ENCODE data around the gene PHEX. TPM values are rescaled to one million over a fixed set of nuclear protein-coding genes. Genes with fewer than 3 reads are reported as not detected.

PHEX gene
- total and polyA plus RNA-seq, 2 donors = 0.10 to 0.53 TPM

DNA sequence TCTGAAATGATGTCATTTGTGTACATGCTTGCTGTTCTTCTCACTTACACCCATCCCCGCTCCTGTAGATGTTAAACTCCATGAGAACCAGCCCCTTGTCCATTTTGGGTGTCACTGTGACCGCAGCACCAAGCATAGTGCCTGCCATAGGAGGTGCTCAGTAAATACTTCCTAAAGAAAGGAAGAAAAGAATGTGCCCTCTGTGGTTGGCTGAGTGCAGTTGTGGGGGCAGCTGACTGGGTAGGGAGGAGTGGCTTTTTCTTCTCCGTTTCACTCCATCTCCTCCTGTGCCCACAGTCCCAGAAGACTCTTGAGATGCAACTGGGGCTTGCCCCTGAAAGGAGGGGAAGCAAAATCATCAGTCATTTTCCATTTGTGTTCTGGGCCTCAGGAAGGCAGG lies 25.5 kb downstream of the PHEX start:
- Histone ChIP-seq H3K27ac (ENCODE audit: low read depth) (no peak overlapping the region), H3K36me3 (ENCODE audit: insufficient read depth) (no peaks in the 10 kb centered on the region), H3K4me1 (ENCODE audit: insufficient read depth) (no peaks in the 10 kb centered on the region), H3K4me3 (ENCODE audit: low read depth, low read length) (no peak overlapping the region)
- no peak for DNase-seq (ENCODE audit: extremely low spot score)
- WGBS = 87% methylated on average over 3 of the region's 3 CpGs

DNA sequence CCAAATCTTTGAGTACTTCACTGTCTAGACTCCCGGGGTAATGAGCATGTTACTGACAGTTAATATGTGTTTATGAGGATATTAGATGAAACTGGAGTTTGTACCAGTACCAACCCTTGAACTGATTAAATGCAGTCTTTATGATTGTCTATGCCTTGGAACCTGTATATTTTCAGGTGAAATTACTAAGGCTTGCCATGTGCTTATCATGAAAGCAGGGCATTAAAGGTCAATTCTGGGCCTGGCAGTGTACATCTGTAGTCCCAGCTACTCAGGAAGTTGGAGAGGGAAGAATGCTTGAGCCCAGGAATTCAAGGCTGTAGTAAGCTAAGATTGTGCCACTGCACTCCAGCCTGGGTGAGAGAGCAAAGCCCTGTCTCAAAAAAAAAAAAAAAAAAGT lies 27.6 kb downstream of the PHEX start:
- Histone ChIP-seq H3K36me3 (ENCODE audit: insufficient read depth) (no peaks in the 10 kb centered on the region), H3K4me1 (ENCODE audit: insufficient read depth) (no peaks in the 10 kb centered on the region), H3K4me3 (ENCODE audit: low read depth, low read length) (no peak overlapping the region), H3K27ac (ENCODE audit: low read depth) (no peak overlapping the region)
- no peak for DNase-seq (ENCODE audit: extremely low spot score)
- WGBS = 68% methylated on average over 1 of the region's 1 CpG

DNA sequence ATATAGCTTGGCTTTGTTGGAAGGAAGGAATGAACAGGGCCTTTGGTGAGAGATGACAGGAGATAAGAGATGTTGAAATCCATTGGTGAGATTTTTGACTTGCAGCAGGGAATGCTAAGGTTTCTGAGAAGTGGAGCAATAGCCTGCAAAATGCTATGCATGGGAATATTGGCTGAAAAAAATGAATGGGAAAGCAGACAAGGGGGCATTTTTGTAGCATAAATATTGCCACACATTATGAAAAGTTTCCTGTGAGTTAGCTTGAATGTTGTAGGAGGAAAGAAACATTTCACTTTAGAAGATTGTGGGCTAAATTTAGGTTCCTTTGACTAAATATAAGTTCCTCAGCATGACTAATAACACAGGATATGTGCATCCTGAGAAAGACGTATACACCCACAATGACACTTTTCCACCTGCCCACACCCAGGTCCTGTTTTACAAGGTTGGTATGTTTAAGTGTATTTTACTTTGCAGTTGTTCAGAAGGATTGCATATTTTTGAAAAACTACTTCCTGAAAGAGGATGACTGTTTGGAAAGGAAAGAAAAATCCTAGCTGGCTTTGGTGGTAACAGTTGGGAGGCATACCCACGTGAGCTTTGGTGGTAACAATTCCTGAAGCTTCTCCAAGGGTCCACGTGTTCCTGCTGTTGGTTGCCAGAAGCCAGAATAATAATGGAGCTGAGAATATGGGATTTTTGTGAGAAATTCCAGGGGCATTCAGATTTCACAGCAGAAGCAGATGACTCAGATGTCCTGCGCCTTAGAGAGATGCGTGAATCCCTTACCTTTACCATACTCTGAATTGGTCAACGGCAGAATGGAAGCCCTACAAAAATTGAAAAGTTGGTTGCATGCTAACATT lies 28.5 kb downstream of the PHEX start:
- DNase-seq (ENCODE audit: extremely low spot score) = no peak
- H3K36me3 ChIP-seq (ENCODE audit: insufficient read depth) = no peaks in the 10 kb centered on the region
- 76% methylated on average over 6 of the region's 6 CpGs for WGBS

DNA sequence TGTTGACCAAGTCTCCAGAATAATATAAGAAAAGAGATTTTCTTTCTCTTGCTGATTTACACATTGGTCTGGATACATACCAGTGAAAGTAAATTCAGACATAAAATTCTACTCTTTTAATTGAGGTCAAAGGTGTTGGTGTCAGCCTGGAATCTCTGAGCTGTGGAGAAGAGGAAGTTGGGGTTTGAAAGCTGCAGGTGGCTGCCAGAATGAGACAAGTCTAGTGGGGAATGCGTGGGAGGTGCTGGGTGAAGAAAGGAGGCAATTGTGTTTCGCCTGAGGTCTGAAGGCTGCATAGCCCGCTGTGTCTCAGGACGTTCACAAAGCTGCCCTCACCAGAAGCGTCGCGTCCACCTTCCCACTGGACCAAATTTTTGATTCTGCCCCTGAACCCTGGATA lies 31.2 kb downstream of the PHEX start:
- no peaks in the 10 kb centered on the region for H3K36me3 ChIP-seq (ENCODE audit: insufficient read depth)
- no peak for DNase-seq (ENCODE audit: extremely low spot score)
- no peak overlapping the region for H3K4me3 ChIP-seq (ENCODE audit: low read depth, low read length)
- 74% methylated on average over 7 of the region's 7 CpGs for WGBS
- no peaks in the 10 kb centered on the region for H3K4me1 ChIP-seq (ENCODE audit: insufficient read depth)
- no peak overlapping the region for H3K27ac ChIP-seq (ENCODE audit: low read depth)

More for the DNA sequence above, 28.5 kb downstream of the PHEX start:
- Histone ChIP-seq H3K4me1 (ENCODE audit: insufficient read depth) (no peaks in the 10 kb centered on the region), H3K27ac (ENCODE audit: low read depth) (no peak overlapping the region), H3K4me3 (ENCODE audit: low read depth, low read length) (no peak overlapping the region)

DNA sequence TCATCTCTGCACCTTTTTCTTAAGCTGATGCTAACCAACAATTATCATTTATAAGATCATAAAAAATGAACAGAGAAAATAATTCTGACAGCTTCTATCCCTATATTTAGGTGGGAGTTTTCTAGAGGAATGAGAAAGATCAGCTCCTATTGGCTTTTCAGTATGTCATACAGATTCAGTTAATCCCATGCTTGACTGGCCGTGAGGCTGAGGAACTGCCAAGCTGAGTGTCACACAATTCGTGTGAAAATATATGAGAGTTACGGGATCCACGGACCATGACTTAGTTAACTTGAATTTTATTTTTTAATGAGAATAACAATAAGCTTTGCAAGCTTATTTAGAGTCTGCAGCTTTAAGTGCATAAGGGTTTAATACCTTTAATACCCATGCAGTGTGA lies 37.5 kb downstream of the PHEX start:
- no peak for DNase-seq (ENCODE audit: extremely low spot score)
- WGBS = 86% methylated on average over 4 of the region's 4 CpGs
- no peak overlapping the region for H3K27ac ChIP-seq (ENCODE audit: low read depth)
- H3K36me3 ChIP-seq (ENCODE audit: insufficient read depth) = no peaks in the 10 kb centered on the region
- no peaks in the 10 kb centered on the region for H3K4me1 ChIP-seq (ENCODE audit: insufficient read depth)
- no peak overlapping the region for H3K4me3 ChIP-seq (ENCODE audit: low read depth, low read length)

DNA sequence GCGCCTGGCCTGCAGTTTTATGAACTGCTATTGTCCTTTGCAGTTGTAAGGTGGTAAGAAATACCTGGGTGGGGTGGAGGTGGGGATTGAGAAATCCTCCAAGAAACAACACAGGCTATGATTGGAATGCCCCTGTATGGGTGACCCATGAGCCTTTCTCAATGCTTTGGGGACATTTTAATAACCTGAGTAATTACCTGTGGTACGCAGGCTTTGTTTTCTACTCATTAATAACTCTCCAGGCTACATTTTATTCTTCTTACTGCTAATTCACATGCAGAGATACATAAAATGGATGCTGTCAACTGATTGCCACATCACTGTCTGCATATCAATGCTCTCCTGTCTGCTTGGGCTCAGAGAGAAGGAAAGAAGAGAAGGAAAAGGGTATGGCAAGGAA lies 41.8 kb downstream of the PHEX start:
- Histone ChIP-seq H3K36me3 (ENCODE audit: insufficient read depth) (no peaks in the 10 kb centered on the region), H3K4me1 (ENCODE audit: insufficient read depth) (no peaks in the 10 kb centered on the region), H3K27ac (ENCODE audit: low read depth) (no peak overlapping the region), H3K4me3 (ENCODE audit: low read depth, low read length) (no peak overlapping the region)
- no peak for DNase-seq (ENCODE audit: extremely low spot score)
- WGBS = 94% methylated on average over 2 of the region's 2 CpGs

DNA sequence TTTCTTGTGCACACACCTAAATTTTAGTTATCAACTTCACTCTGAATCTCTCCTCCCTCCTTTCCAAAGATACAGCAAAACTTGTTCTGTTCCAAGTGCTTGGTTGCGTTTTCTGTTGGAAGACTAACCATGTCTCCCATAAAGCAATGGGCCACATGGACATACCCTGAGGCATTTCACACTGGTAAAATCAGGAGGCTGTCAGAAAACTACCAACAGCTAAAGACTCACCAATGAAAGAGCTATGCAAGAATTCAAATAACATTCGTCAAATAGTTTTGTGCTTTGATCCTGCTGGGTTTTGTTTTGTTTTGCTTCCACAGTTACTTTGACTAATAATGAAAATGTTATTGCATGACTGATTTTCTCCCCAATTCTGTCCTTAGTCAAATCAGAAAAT lies 46.0 kb downstream of the PHEX start:
- no peak for DNase-seq (ENCODE audit: extremely low spot score)
- 97% methylated on average over 2 of the region's 2 CpGs for WGBS
- no peak overlapping the region for H3K27ac ChIP-seq (ENCODE audit: low read depth)
- H3K4me3 ChIP-seq (ENCODE audit: low read depth, low read length) = no peak overlapping the region
- no peaks in the 10 kb centered on the region for H3K36me3 ChIP-seq (ENCODE audit: insufficient read depth)
- no peaks in the 10 kb centered on the region for H3K4me1 ChIP-seq (ENCODE audit: insufficient read depth)

DNA sequence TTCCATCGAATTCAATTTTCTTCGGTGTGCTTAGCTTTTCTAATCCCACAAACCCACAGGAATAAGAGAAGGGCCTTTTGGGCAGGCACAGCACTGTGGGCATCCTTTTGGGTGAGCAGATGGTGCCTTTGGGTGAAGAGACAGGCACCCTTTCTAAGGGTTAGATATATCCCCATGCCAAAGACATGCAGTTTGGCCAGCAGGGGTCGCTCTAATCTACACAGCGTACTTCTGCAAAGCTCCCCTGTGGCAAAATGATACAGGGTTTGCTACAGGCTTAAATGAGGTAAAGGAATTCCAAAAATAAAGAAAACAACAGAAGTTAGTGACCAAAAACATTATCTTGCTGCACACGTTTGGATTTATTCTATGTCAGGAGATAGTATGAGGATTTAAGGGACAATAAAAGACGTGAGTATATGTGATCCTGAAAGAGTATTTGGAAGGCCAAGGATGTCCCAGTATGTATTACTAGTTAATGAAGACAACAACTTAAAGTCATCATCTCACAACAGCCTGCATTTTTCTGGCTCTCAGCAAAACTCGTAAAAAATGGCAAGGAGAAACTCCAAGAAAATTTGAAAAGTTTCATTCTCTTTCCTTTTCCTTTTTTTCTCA lies 49.5 kb downstream of the PHEX start:
- Histone ChIP-seq H3K4me3 (ENCODE audit: low read depth, low read length) (no peak overlapping the region), H3K27ac (ENCODE audit: low read depth) (no peak overlapping the region), H3K4me1 (ENCODE audit: insufficient read depth) (no peaks in the 10 kb centered on the region), H3K36me3 (ENCODE audit: insufficient read depth) (no peaks in the 10 kb centered on the region)
- no peak for DNase-seq (ENCODE audit: extremely low spot score)
- WGBS = 51% methylated on average over 7 of the region's 7 CpGs

DNA sequence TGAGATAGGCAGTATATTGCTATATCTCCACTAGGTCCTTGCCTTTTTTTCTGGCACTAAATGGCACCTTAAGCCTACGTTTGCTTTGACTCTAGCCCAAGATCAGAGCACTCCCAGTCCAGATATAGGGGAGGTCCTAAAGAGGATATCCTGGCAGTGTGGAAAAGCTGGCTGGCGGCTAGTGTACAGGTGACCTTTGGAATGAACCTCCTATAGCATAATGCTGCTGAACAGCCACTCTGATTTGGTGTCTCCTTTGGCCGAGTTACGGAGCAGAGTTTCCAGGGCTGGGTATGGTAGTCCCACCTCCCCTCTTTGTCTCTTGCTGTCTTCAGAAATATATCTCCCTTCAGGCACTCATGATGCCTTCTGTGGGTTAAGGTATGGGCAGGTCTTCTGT lies 53.9 kb downstream of the PHEX start:
- H3K27ac ChIP-seq (ENCODE audit: low read depth) = no peak overlapping the region
- no peaks in the 10 kb centered on the region for H3K4me1 ChIP-seq (ENCODE audit: insufficient read depth)
- H3K36me3 ChIP-seq (ENCODE audit: insufficient read depth) = no peaks in the 10 kb centered on the region
- 91% methylated on average over 4 of the region's 4 CpGs for WGBS
- no peak overlapping the region for H3K4me3 ChIP-seq (ENCODE audit: low read depth, low read length)
- DNase-seq (ENCODE audit: extremely low spot score) = no peak

DNA sequence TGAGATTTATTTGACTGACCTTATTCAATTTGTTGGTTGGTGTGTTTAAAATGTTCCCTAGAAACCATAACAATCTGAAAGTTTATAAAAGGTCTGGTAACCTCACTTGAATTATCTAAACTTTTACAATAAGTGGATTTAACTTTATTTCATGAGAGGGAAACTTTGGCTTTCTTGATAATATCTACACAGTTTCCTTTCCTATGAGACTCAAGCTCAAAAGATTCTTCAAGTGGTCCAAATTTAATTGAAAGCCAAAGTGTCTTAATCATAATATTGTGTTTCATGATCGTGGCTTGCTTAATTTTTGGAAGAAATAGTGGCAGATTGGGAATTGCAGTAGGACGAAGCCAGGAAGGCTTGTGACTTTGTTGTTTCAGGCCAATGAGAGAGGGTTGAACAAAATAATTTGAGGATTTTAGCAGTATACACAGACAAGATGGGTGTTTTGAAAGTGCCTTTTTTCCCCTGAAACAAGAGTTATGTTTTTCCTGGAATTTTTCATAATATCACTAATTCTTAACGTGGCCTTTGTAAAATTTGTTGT lies 55.0 kb downstream of the PHEX start:
- no peaks in the 10 kb centered on the region for H3K36me3 ChIP-seq (ENCODE audit: insufficient read depth)
- 51% methylated on average over 3 of the region's 3 CpGs for WGBS
- no peak overlapping the region for H3K4me3 ChIP-seq (ENCODE audit: low read depth, low read length)
- no peaks in the 10 kb centered on the region for H3K4me1 ChIP-seq (ENCODE audit: insufficient read depth)
- H3K27ac ChIP-seq (ENCODE audit: low read depth) = no peak overlapping the region
- DNase-seq (ENCODE audit: extremely low spot score) = no peak

DNA sequence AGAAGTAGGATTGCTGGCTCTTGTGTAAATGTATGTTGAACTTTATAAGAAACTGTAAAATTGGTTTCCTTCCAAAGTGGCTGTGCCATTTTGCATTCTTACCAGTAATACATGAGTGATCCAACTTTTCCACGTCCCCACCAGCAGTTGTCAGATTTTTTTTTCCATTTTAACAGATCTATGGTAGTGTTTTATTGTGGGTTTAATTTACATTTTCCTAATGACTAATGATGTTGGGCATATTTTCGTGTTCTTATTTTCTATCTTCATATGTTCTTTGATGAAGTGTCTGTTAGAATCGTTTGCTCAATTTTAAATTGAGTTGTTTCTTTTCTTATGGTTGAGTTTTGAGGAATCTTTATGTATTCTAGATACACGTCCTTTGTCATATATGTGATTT lies 56.2 kb downstream of the PHEX start:
- Histone ChIP-seq H3K36me3 (ENCODE audit: insufficient read depth) (no peaks in the 10 kb centered on the region), H3K4me3 (ENCODE audit: low read depth, low read length) (no peak overlapping the region), H3K4me1 (ENCODE audit: insufficient read depth) (no peaks in the 10 kb centered on the region), H3K27ac (ENCODE audit: low read depth) (no peak overlapping the region)
- no peak for DNase-seq (ENCODE audit: extremely low spot score)
- WGBS = 92% methylated on average over 4 of the region's 4 CpGs

DNA sequence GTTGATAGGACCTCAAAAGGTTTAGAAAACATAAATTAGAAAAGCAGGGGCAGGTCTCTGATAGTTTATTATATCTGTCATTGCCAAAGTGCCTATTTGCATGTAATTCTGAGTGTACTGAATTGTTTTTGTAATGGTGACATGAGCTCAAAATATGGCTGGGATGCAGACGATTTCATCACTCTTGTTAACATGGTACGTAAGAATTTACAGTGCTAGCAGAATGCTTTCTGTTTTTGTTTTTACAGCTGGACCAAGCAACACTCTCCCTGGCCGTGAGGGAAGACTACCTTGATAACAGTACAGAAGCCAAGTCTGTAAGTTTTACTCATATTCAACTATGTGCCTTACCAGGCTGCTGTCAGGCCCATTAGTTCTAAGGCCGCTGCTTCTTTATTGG lies 58.1 kb downstream of the PHEX start:
- H3K36me3 ChIP-seq (ENCODE audit: insufficient read depth) = no peaks in the 10 kb centered on the region
- DNase-seq (ENCODE audit: extremely low spot score) = no peak
- no peak overlapping the region for H3K27ac ChIP-seq (ENCODE audit: low read depth)
- H3K4me1 ChIP-seq (ENCODE audit: insufficient read depth) = no peaks in the 10 kb centered on the region
- WGBS = 65% methylated on average over 4 of the region's 4 CpGs
- H3K4me3 ChIP-seq (ENCODE audit: low read depth, low read length) = no peak overlapping the region

DNA sequence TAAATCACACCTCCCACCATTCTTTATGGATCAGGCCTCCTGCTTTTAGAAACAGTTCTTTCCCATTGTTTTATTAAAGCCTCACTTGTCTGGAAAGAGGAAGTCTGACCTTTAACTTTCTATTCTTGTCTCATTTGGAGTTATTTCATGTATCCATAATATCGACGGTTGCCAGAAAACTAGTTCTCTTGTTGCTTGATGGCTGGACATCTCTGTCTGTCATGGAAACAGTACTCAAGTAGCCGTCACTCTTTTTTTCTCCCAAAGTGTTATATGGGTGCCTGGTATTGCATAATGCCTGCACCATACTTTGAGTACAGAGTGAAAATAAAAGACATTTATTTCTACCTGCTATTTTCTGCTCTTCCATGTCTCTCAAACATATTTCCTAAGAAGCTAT lies 61.4 kb downstream of the PHEX start:
- Histone ChIP-seq H3K27ac (ENCODE audit: low read depth) (no peak overlapping the region), H3K36me3 (ENCODE audit: insufficient read depth) (no peaks in the 10 kb centered on the region), H3K4me1 (ENCODE audit: insufficient read depth) (no peaks in the 10 kb centered on the region), H3K4me3 (ENCODE audit: low read depth, low read length) (no peak overlapping the region)
- WGBS = 58% methylated on average over 3 of the region's 3 CpGs
- no peak for DNase-seq (ENCODE audit: extremely low spot score)

DNA sequence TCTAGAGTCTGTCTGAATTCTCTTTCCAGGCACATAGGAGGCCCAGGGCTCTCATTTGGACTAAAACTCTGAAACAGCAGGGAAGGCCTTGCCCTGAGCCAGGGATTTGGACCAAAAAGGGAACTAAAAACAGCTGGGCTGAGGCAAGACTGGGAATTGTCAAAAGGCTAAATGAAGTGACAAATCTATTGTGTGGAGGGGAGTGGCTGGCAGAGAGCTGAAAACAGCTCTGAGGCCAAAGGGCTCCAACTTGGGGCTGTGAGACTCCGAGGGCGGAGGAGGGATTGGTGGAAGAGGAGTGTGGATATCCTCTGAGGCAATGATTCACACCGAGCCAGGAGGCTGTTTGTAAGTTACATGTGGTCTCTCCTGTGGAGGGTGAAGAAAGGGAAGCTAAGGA lies 63.2 kb downstream of the PHEX start:
- DNase-seq (ENCODE audit: extremely low spot score) = no peak
- WGBS = 45% methylated on average over 3 of the region's 3 CpGs
- Histone ChIP-seq H3K4me1 (ENCODE audit: insufficient read depth) (no peaks in the 10 kb centered on the region), H3K27ac (ENCODE audit: low read depth) (no peak overlapping the region), H3K4me3 (ENCODE audit: low read depth, low read length) (no peak overlapping the region), H3K36me3 (ENCODE audit: insufficient read depth) (no peaks in the 10 kb centered on the region)
